ENCODE measurements around the gene KNDC1.

Gene KNDC1

DNA sequence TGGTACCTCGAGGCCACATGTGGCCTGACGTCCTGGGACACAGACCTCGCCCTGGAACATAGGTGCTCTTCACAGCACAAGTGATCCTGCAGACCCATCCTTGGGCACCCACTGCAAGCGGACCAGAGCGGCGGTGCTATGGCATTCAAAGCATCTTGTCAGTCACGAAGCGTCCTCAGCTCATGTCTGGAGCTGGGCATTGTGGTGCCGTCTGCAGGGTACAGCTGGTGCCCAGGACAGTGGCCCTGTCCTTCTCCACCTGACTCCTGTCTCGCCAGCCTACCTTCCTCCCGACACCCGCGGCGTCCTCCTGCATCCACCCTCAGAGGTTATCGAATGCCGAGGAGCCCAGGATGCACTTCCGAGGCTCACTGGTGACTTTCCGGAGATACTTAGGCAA, 45.8 kb upstream of the KNDC1 start:
- TF ChIP-seq SIN3A (IDR thresholded peaks at IDR 0.05; ENCODE audit: borderline replicate concordance, insufficient read depth, low read length) (no peak), FOXP2 (optimal IDR thresholded peaks at IDR 0.05; ENCODE audit: borderline replicate concordance, extremely low read depth, extremely low read length, insufficient read depth) (no peak), TAF1 (IDR thresholded peaks at IDR 0.05; ENCODE audit: borderline replicate concordance, insufficient read depth, low read length) (no peak), POLR2AphosphoS5 (IDR thresholded peaks at IDR 0.05; ENCODE audit: low read depth, low read length) (no peak)
- TF ChIP-seq, protein P1, sequence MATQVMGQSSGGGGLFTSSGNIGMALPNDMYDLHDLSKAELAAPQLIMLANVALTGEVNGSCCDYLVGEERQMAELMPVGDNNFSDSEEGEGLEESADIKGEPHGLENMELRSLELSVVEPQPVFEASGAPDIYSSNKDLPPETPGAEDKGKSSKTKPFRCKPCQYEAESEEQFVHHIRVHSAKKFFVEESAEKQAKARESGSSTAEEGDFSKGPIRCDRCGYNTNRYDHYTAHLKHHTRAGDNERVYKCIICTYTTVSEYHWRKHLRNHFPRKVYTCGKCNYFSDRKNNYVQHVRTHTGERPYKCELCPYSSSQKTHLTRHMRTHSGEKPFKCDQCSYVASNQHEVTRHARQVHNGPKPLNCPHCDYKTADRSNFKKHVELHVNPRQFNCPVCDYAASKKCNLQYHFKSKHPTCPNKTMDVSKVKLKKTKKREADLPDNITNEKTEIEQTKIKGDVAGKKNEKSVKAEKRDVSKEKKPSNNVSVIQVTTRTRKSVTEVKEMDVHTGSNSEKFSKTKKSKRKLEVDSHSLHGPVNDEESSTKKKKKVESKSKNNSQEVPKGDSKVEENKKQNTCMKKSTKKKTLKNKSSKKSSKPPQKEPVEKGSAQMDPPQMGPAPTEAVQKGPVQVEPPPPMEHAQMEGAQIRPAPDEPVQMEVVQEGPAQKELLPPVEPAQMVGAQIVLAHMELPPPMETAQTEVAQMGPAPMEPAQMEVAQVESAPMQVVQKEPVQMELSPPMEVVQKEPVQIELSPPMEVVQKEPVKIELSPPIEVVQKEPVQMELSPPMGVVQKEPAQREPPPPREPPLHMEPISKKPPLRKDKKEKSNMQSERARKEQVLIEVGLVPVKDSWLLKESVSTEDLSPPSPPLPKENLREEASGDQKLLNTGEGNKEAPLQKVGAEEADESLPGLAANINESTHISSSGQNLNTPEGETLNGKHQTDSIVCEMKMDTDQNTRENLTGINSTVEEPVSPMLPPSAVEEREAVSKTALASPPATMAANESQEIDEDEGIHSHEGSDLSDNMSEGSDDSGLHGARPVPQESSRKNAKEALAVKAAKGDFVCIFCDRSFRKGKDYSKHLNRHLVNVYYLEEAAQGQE (IDR thresholded peaks at IDR 0.05; ENCODE audit: insufficient read depth in 1 of 2, low read depth in 2 of 2, low read length in 2 of 2), result no peak

DNA sequence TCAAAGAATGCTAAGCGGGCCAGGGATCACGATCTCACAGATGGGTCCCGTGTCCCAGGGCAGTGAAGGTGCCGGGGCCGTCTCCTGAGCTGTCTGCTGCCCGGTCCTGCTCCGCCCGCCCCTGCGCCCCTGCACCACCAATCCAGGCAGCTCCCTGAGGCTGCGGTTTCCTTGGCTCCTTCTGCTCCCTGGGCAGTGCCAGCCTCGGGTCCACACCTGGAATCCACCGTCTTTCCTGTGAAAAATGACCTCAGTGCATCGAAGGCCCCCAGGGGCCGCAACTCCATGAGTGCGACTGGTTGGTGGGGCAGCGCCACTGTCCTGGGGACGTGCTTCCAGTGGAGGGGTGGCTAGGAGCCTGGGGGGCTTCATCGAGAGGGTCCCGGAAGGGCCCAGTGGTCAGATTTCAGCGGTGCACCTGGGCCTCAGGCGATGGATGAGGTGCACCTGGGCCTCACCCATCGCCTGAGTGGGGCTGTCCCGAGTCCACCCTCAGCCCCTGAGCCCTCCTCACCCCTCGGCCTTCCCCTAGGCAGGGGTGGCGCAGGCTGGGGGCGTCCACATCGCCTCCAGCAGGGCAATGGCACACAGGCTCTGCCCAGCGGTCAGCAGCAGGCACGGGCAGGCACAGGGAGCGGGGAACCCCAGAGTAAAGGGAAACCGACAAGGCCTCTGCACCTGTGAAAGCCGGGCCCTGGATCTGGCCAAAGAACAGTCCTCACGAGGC, 45.1 kb upstream of the KNDC1 start:
- no peak for TF ChIP-seq TAF1 (IDR thresholded peaks at IDR 0.05; ENCODE audit: borderline replicate concordance, insufficient read depth, low read length)
- no peak for TF ChIP-seq FOXP2 (optimal IDR thresholded peaks at IDR 0.05; ENCODE audit: borderline replicate concordance, extremely low read depth, extremely low read length, insufficient read depth)

DNA sequence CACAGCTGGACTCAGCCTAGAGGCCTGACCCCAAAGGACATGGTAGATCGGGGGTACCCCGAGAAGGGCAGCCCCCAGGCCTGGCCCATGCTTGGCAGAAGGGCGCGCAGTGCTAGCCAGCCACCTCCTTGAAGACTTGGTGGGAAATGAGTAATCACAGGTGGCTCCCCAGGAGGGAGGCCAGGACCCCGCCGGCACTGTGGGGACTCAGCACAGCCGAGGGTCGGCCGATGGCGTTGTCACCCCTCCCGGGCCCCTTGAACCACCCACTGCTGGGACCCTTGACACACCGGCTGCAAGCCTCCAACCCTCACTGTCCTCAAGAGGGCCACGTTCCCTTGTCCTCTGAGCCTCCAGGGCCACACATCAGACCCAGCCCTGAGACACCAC, 44.6 kb upstream of the KNDC1 start:
- TF ChIP-seq, protein P1 (IDR thresholded peaks at IDR 0.05; ENCODE audit: insufficient read depth in 1 of 2, low read depth in 2 of 2, low read length in 2 of 2), result no peak
- TF ChIP-seq SIN3A (IDR thresholded peaks at IDR 0.05; ENCODE audit: borderline replicate concordance, insufficient read depth, low read length) (no peak), FOXP2 (optimal IDR thresholded peaks at IDR 0.05; ENCODE audit: borderline replicate concordance, extremely low read depth, extremely low read length, insufficient read depth) (no peak), TAF1 (IDR thresholded peaks at IDR 0.05; ENCODE audit: borderline replicate concordance, insufficient read depth, low read length) (no peak), POLR2AphosphoS5 (IDR thresholded peaks at IDR 0.05; ENCODE audit: low read depth, low read length) (no peak)

DNA sequence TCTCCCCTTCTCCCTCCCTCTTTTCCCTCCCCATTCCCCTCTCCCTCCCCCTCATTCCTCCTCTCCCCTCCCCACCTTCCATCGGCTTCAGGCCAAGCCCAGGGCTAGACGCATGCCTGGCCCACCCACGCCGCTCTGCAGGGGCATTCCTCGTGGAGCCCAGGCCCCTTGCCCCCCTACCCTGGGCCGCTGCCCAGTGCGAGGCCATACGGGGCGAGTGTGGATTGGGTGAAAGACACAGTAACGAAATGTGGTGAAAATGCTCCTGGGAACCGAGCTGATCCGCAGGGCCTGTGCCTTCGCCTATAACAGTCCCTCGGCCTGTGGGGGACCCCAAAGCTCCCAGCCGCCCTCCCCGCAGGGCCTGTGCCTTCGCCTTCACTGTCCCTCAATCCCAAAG, 44.0 kb upstream of the KNDC1 start:
- TF ChIP-seq TAF1 (IDR thresholded peaks at IDR 0.05; ENCODE audit: borderline replicate concordance, insufficient read depth, low read length) (no peak), SIN3A (IDR thresholded peaks at IDR 0.05; ENCODE audit: borderline replicate concordance, insufficient read depth, low read length) (no peak), POLR2AphosphoS5 (IDR thresholded peaks at IDR 0.05; ENCODE audit: low read depth, low read length) (no peak), FOXP2 (optimal IDR thresholded peaks at IDR 0.05; ENCODE audit: borderline replicate concordance, extremely low read depth, extremely low read length, insufficient read depth) (no peak)
- TF ChIP-seq, protein P1 (IDR thresholded peaks at IDR 0.05; ENCODE audit: insufficient read depth in 1 of 2, low read depth in 2 of 2, low read length in 2 of 2), result no peak

DNA sequence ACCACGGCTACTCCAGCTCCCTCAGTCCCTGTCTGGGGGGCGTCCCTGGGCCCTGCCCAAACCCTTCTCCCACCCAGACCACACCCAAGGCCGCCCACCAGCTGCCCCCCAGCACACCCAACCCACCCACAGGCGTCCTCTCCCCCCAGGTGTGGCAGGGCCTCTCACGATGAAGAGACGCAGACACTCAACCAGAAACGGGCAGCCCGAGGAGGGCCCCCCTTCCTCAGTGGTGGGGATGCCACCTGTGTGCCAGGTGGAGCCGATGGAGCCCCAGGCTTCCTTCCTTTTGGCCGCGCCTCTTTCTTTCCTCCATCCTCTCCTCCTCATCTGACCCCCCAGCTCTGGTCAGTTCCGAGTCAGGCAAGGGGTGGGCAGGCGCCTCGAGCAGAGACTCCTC, 43.6 kb upstream of the KNDC1 start:
- no peak for TF ChIP-seq POLR2AphosphoS5 (IDR thresholded peaks at IDR 0.05; ENCODE audit: low read depth, low read length)
- TF ChIP-seq, protein P1 (IDR thresholded peaks at IDR 0.05; ENCODE audit: insufficient read depth in 1 of 2, low read depth in 2 of 2, low read length in 2 of 2), result no peak
- TF ChIP-seq SIN3A (IDR thresholded peaks at IDR 0.05; ENCODE audit: borderline replicate concordance, insufficient read depth, low read length), result no peak
- no peak for TF ChIP-seq FOXP2 (optimal IDR thresholded peaks at IDR 0.05; ENCODE audit: borderline replicate concordance, extremely low read depth, extremely low read length, insufficient read depth)
- TF ChIP-seq TAF1 (IDR thresholded peaks at IDR 0.05; ENCODE audit: borderline replicate concordance, insufficient read depth, low read length), result no peak
